Neural cell (in vitro differentiated cells): ENCODE results near the gene FLAD1. TPM values are rescaled to one million over a fixed set of nuclear protein-coding genes. Genes with fewer than 3 reads are reported as not detected.
A peak's percentile ranks its signal among the peaks of the same experiment; 100 is the strongest.

Experiments
- H2AFZ ChIP-seq: fragments of 200-600, 300-800 bp; sonication (generic), shearing (Covaris generic); 2 replicates; pipeline ENCODE4 v1.6.0; 2014; ENCODE audit warnings: low read depth, mild to moderate bottlenecking, antibody characterized with exemption, low read length, moderate library complexity
- H3F3A ChIP-seq: fragments of 200-600 bp; shearing (Covaris generic); 2 replicates; pipeline ENCODE4 v1.6.1; 2016; ENCODE audit warnings: mild to moderate bottlenecking, moderate library complexity, mixed read lengths, antibody characterized with exemption, low read length; ENCODE audit not compliant: insufficient read depth, poor library complexity, severe bottlenecking
- H3K27ac ChIP-seq: fragments of 200-600, 300-800 bp; sonication (generic), shearing (Covaris generic); 2 replicates; pipeline ENCODE4 v1.5.1; 2014; ENCODE audit warnings: mild to moderate bottlenecking, low read length, moderate library complexity
- H3K27me3 ChIP-seq: fragments of 300-800, 200-600 bp; sonication (generic), shearing (Covaris generic); 2 replicates; pipeline ENCODE4 v1.6.0; 2014; ENCODE audit warnings: mild to moderate bottlenecking, low read depth, low read length, moderate library complexity; ENCODE audit not compliant: insufficient read depth
- H3K36me3 ChIP-seq: fragments of 300-800, 200-600 bp; sonication (generic), shearing (Covaris generic); 2 replicates; pipeline ENCODE4 v1.5.1; 2014; ENCODE audit warnings: mild to moderate bottlenecking, antibody characterized with exemption, low read length, moderate library complexity; ENCODE audit not compliant: insufficient read depth
- H3K4me2 ChIP-seq: fragments of 300-800, 200-600 bp; sonication (generic), shearing (Covaris generic); 2 replicates; pipeline ENCODE4 v1.6.0; 2014; ENCODE audit warnings: mild to moderate bottlenecking, low read length
- H3K4me3 ChIP-seq: fragments of 300-800, 200-600 bp; sonication (generic), shearing (Covaris generic); 2 replicates; pipeline ENCODE4 v1.5.1; 2014; ENCODE audit warnings: mild to moderate bottlenecking, low read length, moderate library complexity
- H3K79me2 ChIP-seq: fragments of 200-600 bp; shearing (Covaris generic); replicated peaks from 2 replicates; pipeline ENCODE4 v1.6.0; 2014; ENCODE audit warnings: mild to moderate bottlenecking, low read length, moderate library complexity; ENCODE audit not compliant: insufficient read depth
- H3K9ac ChIP-seq: fragments of 300-800, 200-600 bp; sonication (generic), shearing (Covaris generic); 2 replicates; pipeline ENCODE4 v1.6.1; 2016; ENCODE audit warnings: mild to moderate bottlenecking, low read length, mixed read lengths
- H3K9me2 ChIP-seq: fragments of 200-600 bp; shearing (Covaris generic); 2 replicates; pipeline ENCODE4 v1.6.1; 2016; ENCODE audit warnings: mild to moderate bottlenecking, low read length, mixed read lengths; ENCODE audit not compliant: insufficient read depth
- H3K9me3 ChIP-seq: fragments of 200-600, 300-800 bp; sonication (generic), shearing (Covaris generic); 2 replicates; pipeline ENCODE4 v1.6.1; 2016; ENCODE audit warnings: mild to moderate bottlenecking, mixed run types, low read length, moderate library complexity, mixed read lengths
- H4K20me1 ChIP-seq: fragments of 200-600 bp; shearing (Covaris generic); 2 replicates; pipeline ENCODE4 v1.6.1; 2016; ENCODE audit warnings: mild to moderate bottlenecking, mixed run types; ENCODE audit not compliant: insufficient read depth
- EP300 ChIP-seq: fragments of 450-650 bp; conservative IDR thresholded peaks from 2 replicates; pipeline ENCODE4 v1.6.1; 2014; ENCODE audit warnings: antibody characterized with exemption, mild to moderate bottlenecking, moderate library complexity; ENCODE audit not compliant: poor library complexity, severe bottlenecking
- EZH2 ChIP-seq: fragments of 200-600, 300-800 bp; shearing (Covaris generic), sonication (generic); IDR thresholded peaks from 2 replicates; pipeline ENCODE4 v1.6.1; 2014; ENCODE audit warnings: antibody characterized with exemption, low read length, borderline replicate concordance, mild to moderate bottlenecking; ENCODE audit not compliant: insufficient read depth, poor library complexity, severe bottlenecking
- MXI1 ChIP-seq: fragments of 450-650 bp; conservative IDR thresholded peaks from 2 replicates; pipeline ENCODE4 v1.6.1; 2014; ENCODE audit warnings: antibody characterized with exemption, mild to moderate bottlenecking; ENCODE audit not compliant: poor library complexity, severe bottlenecking
- POLR2AphosphoS5 ChIP-seq: IDR thresholded peaks from 2 replicates; pipeline ENCODE4 v1.6.1; 2012
- RAD21 ChIP-seq: fragments of 450-650 bp; conservative IDR thresholded peaks from 2 replicates; pipeline ENCODE4 v1.6.1; 2014; ENCODE audit warnings: antibody characterized with exemption, mild to moderate bottlenecking, moderate library complexity
- SMC3 ChIP-seq: fragments of 450-650 bp; conservative IDR thresholded peaks from 2 replicates; pipeline ENCODE4 v1.6.1; 2014; ENCODE audit warnings: antibody characterized with exemption, mild to moderate bottlenecking, moderate library complexity; ENCODE audit not compliant: poor library complexity
- TAF1 ChIP-seq: IDR thresholded peaks from 2 replicates; pipeline ENCODE4 v1.6.1; 2012; ENCODE audit warnings: low read depth
- polyA plus RNA-seq: library from polyadenylated mRNA; depleted of rRNA; stranded (reverse); fragments of >200 nt; gene quantifications from 2 replicates; pipeline ENCODE4 v1.2.3, GENCODE V29; 2014
- TF ChIP-seq, protein P1 (sequence below): IDR thresholded peaks from 2 replicates; pipeline ENCODE4 v1.6.1; 2012; ENCODE audit warnings: borderline replicate concordance
- TF ChIP-seq, protein P2 (sequence below): fragments of 450-650 bp; IDR thresholded peaks from 2 replicates; pipeline ENCODE4 v1.5.1; 2014; ENCODE audit warnings: antibody characterized with exemption, mild to moderate bottlenecking, moderate library complexity; ENCODE audit not compliant: poor library complexity, severe bottlenecking

The FLAD1 gene
- polyA plus RNA-seq, 1 donor from 2014 or later = 68.6 TPM

DNA sequence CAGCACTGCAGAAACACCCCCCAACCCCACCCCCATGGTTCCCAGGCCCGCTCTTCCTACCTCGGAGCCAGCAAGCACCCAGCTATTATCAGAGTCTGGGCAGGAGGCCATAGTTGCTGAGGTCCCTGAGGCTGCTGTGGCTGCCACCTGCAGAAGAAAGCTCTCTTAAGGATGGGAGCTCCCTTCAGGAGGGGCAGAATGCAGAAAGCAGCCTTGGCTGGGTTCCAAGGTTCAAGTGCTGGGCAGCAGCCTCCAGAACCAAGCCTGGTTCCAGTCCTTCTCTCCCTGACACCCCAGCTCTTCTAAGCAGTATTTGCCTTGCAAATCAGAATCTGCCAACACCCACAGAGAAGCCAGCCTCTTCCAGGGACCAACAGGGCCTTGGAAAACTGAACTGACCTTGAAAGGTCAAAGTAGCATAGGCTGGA, 29.5 kb upstream of the FLAD1 start:
- Histone ChIP-seq H3K27me3 (no peaks in the 10 kb centered on the region), H3K27ac (no peak overlapping the region), H3F3A (peaks cover 8% of the 10 kb centered on the region), H2AFZ (no peak overlapping the region), H3K9ac (no peak overlapping the region), H3K4me3 (no peak overlapping the region), H3K9me2 (no peaks in the 10 kb centered on the region), H4K20me1 (no peaks in the 10 kb centered on the region), H3K4me2 (no peak overlapping the region), H3K79me2 (peaks cover 13% of the 10 kb centered on the region), H3K9me3 (no peaks in the 10 kb centered on the region), H3K36me3 (no peaks in the 10 kb centered on the region)
- no peak for TF ChIP-seq RAD21
- TF ChIP-seq POLR2AphosphoS5 = no peak
- no peak for TF ChIP-seq TAF1
- TF ChIP-seq EZH2 = no peak
- TF ChIP-seq MXI1 = no peak
- TF ChIP-seq SMC3 = no peak
- TF ChIP-seq EP300 = no peak
- TF ChIP-seq, protein P1, sequence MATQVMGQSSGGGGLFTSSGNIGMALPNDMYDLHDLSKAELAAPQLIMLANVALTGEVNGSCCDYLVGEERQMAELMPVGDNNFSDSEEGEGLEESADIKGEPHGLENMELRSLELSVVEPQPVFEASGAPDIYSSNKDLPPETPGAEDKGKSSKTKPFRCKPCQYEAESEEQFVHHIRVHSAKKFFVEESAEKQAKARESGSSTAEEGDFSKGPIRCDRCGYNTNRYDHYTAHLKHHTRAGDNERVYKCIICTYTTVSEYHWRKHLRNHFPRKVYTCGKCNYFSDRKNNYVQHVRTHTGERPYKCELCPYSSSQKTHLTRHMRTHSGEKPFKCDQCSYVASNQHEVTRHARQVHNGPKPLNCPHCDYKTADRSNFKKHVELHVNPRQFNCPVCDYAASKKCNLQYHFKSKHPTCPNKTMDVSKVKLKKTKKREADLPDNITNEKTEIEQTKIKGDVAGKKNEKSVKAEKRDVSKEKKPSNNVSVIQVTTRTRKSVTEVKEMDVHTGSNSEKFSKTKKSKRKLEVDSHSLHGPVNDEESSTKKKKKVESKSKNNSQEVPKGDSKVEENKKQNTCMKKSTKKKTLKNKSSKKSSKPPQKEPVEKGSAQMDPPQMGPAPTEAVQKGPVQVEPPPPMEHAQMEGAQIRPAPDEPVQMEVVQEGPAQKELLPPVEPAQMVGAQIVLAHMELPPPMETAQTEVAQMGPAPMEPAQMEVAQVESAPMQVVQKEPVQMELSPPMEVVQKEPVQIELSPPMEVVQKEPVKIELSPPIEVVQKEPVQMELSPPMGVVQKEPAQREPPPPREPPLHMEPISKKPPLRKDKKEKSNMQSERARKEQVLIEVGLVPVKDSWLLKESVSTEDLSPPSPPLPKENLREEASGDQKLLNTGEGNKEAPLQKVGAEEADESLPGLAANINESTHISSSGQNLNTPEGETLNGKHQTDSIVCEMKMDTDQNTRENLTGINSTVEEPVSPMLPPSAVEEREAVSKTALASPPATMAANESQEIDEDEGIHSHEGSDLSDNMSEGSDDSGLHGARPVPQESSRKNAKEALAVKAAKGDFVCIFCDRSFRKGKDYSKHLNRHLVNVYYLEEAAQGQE = no peak
- TF ChIP-seq, protein P2, sequence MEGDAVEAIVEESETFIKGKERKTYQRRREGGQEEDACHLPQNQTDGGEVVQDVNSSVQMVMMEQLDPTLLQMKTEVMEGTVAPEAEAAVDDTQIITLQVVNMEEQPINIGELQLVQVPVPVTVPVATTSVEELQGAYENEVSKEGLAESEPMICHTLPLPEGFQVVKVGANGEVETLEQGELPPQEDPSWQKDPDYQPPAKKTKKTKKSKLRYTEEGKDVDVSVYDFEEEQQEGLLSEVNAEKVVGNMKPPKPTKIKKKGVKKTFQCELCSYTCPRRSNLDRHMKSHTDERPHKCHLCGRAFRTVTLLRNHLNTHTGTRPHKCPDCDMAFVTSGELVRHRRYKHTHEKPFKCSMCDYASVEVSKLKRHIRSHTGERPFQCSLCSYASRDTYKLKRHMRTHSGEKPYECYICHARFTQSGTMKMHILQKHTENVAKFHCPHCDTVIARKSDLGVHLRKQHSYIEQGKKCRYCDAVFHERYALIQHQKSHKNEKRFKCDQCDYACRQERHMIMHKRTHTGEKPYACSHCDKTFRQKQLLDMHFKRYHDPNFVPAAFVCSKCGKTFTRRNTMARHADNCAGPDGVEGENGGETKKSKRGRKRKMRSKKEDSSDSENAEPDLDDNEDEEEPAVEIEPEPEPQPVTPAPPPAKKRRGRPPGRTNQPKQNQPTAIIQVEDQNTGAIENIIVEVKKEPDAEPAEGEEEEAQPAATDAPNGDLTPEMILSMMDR = no peak

DNA sequence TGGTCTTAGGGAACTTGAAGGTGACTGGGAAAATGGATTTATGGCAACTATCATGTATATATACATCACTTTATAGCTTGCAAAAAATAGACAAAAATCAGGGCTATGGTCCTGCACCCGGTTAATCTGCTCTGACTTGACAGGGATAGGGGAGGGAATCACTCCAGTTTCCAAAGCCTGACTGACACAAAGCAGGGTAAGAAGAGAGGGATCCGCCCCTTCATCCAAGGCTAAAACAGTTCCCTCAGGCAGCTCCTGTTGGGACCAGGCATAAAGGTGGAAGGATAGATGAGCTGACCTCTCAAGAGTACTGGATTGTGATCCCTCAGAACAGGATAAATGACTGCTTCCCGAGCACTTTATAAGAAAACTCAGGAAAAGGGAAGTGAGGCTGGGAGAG, 28.6 kb upstream of the FLAD1 start:
- Histone ChIP-seq H3K27ac (peak overlapping the region; percentile 84), H3K36me3 (no peaks in the 10 kb centered on the region), H4K20me1 (no peaks in the 10 kb centered on the region), H3K27me3 (no peaks in the 10 kb centered on the region), H3F3A (peaks cover 8% of the 10 kb centered on the region), H2AFZ (no peak overlapping the region), H3K9ac (peak overlapping the region; percentile 64), H3K9me3 (no peaks in the 10 kb centered on the region), H3K79me2 (peaks cover 13% of the 10 kb centered on the region), H3K4me3 (peak overlapping the region; percentile 67), H3K9me2 (no peaks in the 10 kb centered on the region), H3K4me2 (peak overlapping the region; percentile 93)
- no peak for TF ChIP-seq EP300
- TF ChIP-seq MXI1 = no peak
- no peak for TF ChIP-seq POLR2AphosphoS5
- TF ChIP-seq EZH2 = no peak
- TF ChIP-seq, protein P2 = no peak
- TF ChIP-seq RAD21 = no peak
- TF ChIP-seq SMC3 = no peak
- TF ChIP-seq, protein P1 = no peak
- no peak for TF ChIP-seq TAF1
